SK-N-SH treated with all-trans-retinoic acid at 6 μM for 48 hours (cell line): ENCODE measurements around the gene RAB7B.

Source experiments
- ATAC-seq: fragments of 200-7000 bp; cut with Tn5 transposase; 3 replicates; pipeline ENCODE4 v1.9.1; 2020; ENCODE audit warnings: mild to moderate bottlenecking, moderate library complexity
- ARNTL ChIP-seq: fragments of 450-650 bp; formaldehyde crosslinking; IDR thresholded peaks from 2 replicates; pipeline ENCODE4 v1.5.0; 2020; ENCODE audit warnings: low read depth, mild to moderate bottlenecking, moderate library complexity, borderline replicate concordance
- BACH2 ChIP-seq: fragments of 250-450 bp; sonication (Bioruptor Pico); IDR thresholded peaks from 2 replicates; pipeline ENCODE4 v1.9.0; 2021; ENCODE audit warnings: mild to moderate bottlenecking, borderline replicate concordance
- CSDC2 ChIP-seq: fragments of 250-450 bp; sonication (Bioruptor Pico); IDR thresholded peaks from 2 replicates; pipeline ENCODE4 v1.5.0; 2020; ENCODE audit warnings: mild to moderate bottlenecking, moderate library complexity
- ISL1 ChIP-seq: fragments of 250-450 bp; sonication (Bioruptor Pico); IDR thresholded peaks from 2 replicates; pipeline ENCODE4 v2.1.2; 2022; ENCODE audit warnings: mild to moderate bottlenecking, moderate library complexity
- OSR1 ChIP-seq: fragments of 250-450 bp; sonication (Bioruptor Pico); IDR thresholded peaks from 2 replicates; pipeline ENCODE4 v1.8.0; 2022; ENCODE audit warnings: moderate library complexity, mild to moderate bottlenecking, inconsistent platforms
- PPARA ChIP-seq: fragments of 250-450 bp; sonication (Bioruptor Pico); IDR thresholded peaks from 2 replicates; pipeline ENCODE4 v1.5.0; 2020; ENCODE audit warnings: mild to moderate bottlenecking, borderline replicate concordance
- RARB ChIP-seq: fragments of 250-450 bp; sonication (Bioruptor Pico); IDR thresholded peaks from 2 replicates; pipeline ENCODE4 v1.8.0; 2021; ENCODE audit warnings: mild to moderate bottlenecking, moderate library complexity
- SNAI2 ChIP-seq: fragments of 250-450 bp; sonication (Bioruptor Pico); IDR thresholded peaks from 2 replicates; pipeline ENCODE4 v1.5.0; 2020; ENCODE audit warnings: mild to moderate bottlenecking, moderate library complexity
- TCF4 ChIP-seq: fragments of 250-450 bp; sonication (Bioruptor Pico); IDR thresholded peaks from 2 replicates; pipeline ENCODE4 v1.8.0; 2021; ENCODE audit warnings: mild to moderate bottlenecking, moderate library complexity, borderline replicate concordance
- TOX ChIP-seq: fragments of 250-450 bp; sonication (Bioruptor Pico); IDR thresholded peaks from 2 replicates; pipeline ENCODE4 v1.8.0; 2021; ENCODE audit warnings: mild to moderate bottlenecking, moderate library complexity, borderline replicate concordance
- ZC3H10 ChIP-seq: fragments of 250-450 bp; sonication (Bioruptor Pico); IDR thresholded peaks from 2 replicates; pipeline ENCODE4 v1.5.1; 2021; ENCODE audit warnings: mild to moderate bottlenecking, moderate library complexity
- ZFP3 ChIP-seq: fragments of 250-450 bp; sonication (Bioruptor Pico); IDR thresholded peaks from 2 replicates; pipeline ENCODE4 v1.5.0; 2020; ENCODE audit warnings: mild to moderate bottlenecking, moderate library complexity
- ZNF565 ChIP-seq: fragments of 450-650 bp; formaldehyde crosslinking; conservative IDR thresholded peaks from 2 replicates; pipeline ENCODE4 v1.5.0; 2020; ENCODE audit warnings: low read depth, mild to moderate bottlenecking, moderate library complexity
- ZNF70 ChIP-seq: fragments of 450-650 bp; formaldehyde crosslinking; IDR thresholded peaks from 2 replicates; pipeline ENCODE4 v1.5.0; 2020; ENCODE audit warnings: mild to moderate bottlenecking, moderate library complexity
- ZNF8 ChIP-seq: fragments of 450-650 bp; formaldehyde crosslinking; IDR thresholded peaks from 2 replicates; pipeline ENCODE4 v1.5.0; 2020; ENCODE audit warnings: mild to moderate bottlenecking, moderate library complexity
- TF ChIP-seq, protein P1 (sequence below): fragments of 250-450 bp; sonication (Bioruptor Pico); IDR thresholded peaks from 2 replicates; pipeline ENCODE4 v1.8.0; 2020; ENCODE audit warnings: mild to moderate bottlenecking, moderate library complexity, borderline replicate concordance
- TF ChIP-seq, protein P2 (sequence below): fragments of 250-450 bp; sonication (Bioruptor Pico); IDR thresholded peaks from 2 replicates; pipeline ENCODE4 v1.5.1; 2021; ENCODE audit warnings: mild to moderate bottlenecking, moderate library complexity
- TF ChIP-seq, protein P3 (sequence below): fragments of 250-450 bp; sonication (Bioruptor Pico); IDR thresholded peaks from 2 replicates; pipeline ENCODE4 v1.8.0; 2021; ENCODE audit warnings: low read depth, mild to moderate bottlenecking, moderate library complexity, borderline replicate concordance

RAB7B gene

DNA sequence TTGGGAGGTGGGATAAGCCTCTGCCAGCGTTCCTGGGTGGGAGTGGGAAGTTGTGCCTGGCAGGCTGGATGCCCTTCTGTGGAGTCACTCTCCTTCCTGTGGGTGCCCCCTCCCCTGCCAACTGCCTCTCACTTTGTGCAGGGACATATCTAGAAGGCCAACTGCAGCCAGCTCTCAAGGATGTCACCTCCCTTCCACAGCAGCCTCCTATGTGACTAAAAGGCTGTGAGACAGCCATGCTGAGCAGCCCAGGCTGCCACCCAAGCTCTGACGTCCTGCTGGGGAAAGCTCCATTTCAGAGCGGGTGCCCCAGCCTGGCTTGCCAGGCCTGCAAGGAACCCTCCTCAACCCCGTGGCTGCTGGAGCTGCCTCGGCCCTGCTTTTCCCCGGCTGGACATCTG lies 40.4 kb downstream of the RAB7B start (continued):
- TF ChIP-seq, protein P1, sequence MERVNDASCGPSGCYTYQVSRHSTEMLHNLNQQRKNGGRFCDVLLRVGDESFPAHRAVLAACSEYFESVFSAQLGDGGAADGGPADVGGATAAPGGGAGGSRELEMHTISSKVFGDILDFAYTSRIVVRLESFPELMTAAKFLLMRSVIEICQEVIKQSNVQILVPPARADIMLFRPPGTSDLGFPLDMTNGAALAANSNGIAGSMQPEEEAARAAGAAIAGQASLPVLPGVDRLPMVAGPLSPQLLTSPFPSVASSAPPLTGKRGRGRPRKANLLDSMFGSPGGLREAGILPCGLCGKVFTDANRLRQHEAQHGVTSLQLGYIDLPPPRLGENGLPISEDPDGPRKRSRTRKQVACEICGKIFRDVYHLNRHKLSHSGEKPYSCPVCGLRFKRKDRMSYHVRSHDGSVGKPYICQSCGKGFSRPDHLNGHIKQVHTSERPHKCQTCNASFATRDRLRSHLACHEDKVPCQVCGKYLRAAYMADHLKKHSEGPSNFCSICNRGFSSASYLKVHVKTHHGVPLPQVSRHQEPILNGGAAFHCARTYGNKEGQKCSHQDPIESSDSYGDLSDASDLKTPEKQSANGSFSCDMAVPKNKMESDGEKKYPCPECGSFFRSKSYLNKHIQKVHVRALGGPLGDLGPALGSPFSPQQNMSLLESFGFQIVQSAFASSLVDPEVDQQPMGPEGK (CRISPR knock-in tag): no peak
- TF ChIP-seq ZNF8 (CRISPR knock-in tag) (no peak), ZNF70 (CRISPR knock-in tag) (no peak), TOX (CRISPR knock-in tag) (no peak), ISL1 (CRISPR knock-in tag) (no peak), CSDC2 (CRISPR knock-in tag) (no peak)
- TF ChIP-seq, protein P2, sequence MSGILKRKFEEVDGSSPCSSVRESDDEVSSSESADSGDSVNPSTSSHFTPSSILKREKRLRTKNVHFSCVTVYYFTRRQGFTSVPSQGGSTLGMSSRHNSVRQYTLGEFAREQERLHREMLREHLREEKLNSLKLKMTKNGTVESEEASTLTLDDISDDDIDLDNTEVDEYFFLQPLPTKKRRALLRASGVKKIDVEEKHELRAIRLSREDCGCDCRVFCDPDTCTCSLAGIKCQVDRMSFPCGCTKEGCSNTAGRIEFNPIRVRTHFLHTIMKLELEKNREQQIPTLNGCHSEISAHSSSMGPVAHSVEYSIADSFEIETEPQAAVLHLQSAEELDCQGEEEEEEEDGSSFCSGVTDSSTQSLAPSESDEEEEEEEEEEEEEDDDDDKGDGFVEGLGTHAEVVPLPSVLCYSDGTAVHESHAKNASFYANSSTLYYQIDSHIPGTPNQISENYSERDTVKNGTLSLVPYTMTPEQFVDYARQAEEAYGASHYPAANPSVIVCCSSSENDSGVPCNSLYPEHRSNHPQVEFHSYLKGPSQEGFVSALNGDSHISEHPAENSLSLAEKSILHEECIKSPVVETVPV (CRISPR knock-in tag): no peak
- TF ChIP-seq, all 23 proteins: peak for 0

DNA sequence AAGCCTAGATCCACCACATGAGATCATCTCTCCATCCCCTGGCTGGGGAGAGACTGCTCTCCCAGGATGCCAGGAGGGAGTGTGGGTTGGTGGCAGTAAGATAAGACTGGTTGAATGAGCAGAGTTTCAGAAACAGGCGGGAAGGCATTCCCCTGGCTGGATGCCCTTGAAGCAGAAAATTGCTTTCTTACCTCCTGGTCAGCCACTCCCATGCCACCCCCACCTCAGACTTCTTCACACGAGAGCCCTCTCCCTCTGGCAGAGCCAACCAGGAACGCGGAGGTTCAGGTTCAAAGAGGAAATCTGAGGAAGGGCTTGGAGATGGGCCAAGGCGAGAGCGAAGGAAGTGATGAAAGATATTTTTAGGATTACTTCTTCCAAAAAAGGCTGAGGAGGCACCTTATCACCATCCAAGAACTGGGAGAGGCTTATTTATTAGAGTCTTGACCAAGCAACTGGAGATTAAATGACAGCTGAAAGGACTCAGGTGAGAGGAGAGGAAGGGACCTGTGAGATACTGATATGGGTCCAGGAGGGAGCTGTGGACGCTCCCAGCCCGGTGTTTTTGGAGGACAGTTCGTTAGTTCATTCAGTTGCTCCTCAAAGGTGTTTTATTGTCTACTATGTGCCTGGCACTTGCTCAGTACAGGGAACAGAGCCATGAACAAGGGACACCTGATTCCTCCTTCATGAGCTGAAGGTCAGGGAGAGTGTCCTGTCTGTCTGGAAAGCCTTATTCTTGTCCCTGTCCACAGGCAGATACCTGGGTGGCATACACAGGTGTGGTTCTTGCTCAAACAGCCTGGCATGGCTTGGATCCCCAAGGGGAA lies 41.0 kb downstream of the RAB7B start:
- TF ChIP-seq ARNTL (no peak), ZNF70 (CRISPR knock-in tag) (no peak), ISL1 (CRISPR knock-in tag) (no peak), RARB (CRISPR knock-in tag) (no peak), ZFP3 (CRISPR knock-in tag) (no peak), TCF4 (CRISPR knock-in tag) (no peak), ZC3H10 (CRISPR knock-in tag) (no peak), PPARA (CRISPR knock-in tag) (no peak)
- TF ChIP-seq, protein P2 (CRISPR knock-in tag): no peak
- TF ChIP-seq, protein P1 (CRISPR knock-in tag): no peak
- TF ChIP-seq, protein P3, sequence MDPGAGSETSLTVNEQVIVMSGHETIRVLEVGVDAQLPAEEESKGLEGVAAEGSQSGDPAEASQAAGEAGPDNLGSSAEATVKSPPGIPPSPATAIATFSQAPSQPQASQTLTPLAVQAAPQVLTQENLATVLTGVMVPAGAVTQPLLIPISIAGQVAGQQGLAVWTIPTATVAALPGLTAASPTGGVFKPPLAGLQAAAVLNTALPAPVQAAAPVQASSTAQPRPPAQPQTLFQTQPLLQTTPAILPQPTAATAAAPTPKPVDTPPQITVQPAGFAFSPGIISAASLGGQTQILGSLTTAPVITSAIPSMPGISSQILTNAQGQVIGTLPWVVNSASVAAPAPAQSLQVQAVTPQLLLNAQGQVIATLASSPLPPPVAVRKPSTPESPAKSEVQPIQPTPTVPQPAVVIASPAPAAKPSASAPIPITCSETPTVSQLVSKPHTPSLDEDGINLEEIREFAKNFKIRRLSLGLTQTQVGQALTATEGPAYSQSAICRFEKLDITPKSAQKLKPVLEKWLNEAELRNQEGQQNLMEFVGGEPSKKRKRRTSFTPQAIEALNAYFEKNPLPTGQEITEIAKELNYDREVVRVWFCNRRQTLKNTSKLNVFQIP: no peak
- ATAC-seq: no peak

DNA sequence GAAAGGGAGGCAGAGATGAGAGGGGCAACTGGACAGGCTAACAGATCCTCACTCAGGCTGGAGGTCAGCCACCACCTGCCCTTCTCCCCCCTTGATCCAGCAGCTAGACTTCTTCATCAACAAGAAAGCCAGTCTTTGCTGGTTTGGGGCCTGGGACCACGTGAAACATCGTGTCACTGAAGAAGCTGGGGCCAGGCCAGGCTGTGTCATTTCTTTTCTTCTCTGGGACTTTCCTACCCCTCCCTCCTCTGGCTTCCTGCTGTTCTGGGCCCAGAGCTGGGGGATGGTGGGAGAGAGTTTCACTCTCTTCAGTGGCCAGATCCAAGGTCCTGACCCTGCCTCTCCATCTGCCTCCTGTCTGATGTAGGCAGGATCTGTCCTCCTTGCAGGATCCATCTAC lies 41.8 kb downstream of the RAB7B start:
- ATAC-seq: no peak
- TF ChIP-seq RARB (CRISPR knock-in tag) (no peak), OSR1 (CRISPR knock-in tag) (no peak), TOX (CRISPR knock-in tag) (no peak)
- TF ChIP-seq, protein P2 (CRISPR knock-in tag): no peak

DNA sequence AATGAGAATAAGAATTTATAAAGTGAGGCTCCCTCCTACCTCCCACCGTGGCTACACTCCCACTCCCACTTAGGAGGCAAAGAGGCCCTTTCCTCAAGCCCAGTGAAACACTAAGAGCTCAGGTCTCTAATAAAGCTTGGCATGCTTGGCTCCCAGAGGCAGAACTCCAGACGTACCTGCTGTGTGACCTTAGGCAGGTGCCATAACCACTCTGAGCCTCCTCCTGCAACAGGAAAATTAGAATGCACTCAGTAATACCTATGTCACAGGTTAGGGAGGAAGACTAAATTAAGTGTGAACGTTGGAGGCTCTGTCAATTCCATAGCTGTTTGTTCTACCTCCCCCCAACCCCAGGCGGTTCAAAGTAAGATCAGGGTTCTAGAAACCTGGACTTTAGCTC lies 43.4 kb downstream of the RAB7B start:
- ATAC-seq: no peak
- TF ChIP-seq, protein P2 (CRISPR knock-in tag): no peak
- TF ChIP-seq SNAI2 (CRISPR knock-in tag) (no peak), RARB (CRISPR knock-in tag) (no peak), BACH2 (CRISPR knock-in tag) (no peak), ZNF565 (CRISPR knock-in tag) (no peak), ZFP3 (CRISPR knock-in tag) (no peak)
- TF ChIP-seq, protein P3: no peak
- TF ChIP-seq, protein P1 (CRISPR knock-in tag): no peak
